ENCODE results near the gene BCL2. TPM values are rescaled to one million over a fixed set of nuclear protein-coding genes. Genes with fewer than 3 reads are reported as not detected.

Gene BCL2
- total RNA-seq, 1 donor from 2014 or later: 81.3 TPM

GRCh38 chr18:63181706-63182309 lies 137.8 kb downstream of the BCL2 start:
- H3K27ac Mint-ChIP-seq: peak overlapping the region; percentile 62
- no peaks in the 10 kb centered on the region for H3K9me3 Mint-ChIP-seq
- intact Hi-C loops (cut with micrococcal nuclease): no loop called here
- no peak for DNase-seq
- H3K36me3 Mint-ChIP-seq (ENCODE audit: low read depth): peaks cover 37% of the 10 kb centered on the region
- H3K4me3 Mint-ChIP-seq: no peak overlapping the region
- H3K27me3 Mint-ChIP-seq: no peaks in the 10 kb centered on the region
- peaks cover 31% of the 10 kb centered on the region for H3K4me1 Mint-ChIP-seq

GRCh38 chr18:63180971-63181376 lies 138.6 kb downstream of the BCL2 start:
- Mint-ChIP-seq H3K27me3 (no peaks in the 10 kb centered on the region), H3K36me3 (ENCODE audit: low read depth) (peaks cover 38% of the 10 kb centered on the region), H3K4me1 (peaks cover 27% of the 10 kb centered on the region), H3K27ac (peak overlapping the region; percentile 29), H3K4me3 (no peak overlapping the region), H3K9me3 (no peaks in the 10 kb centered on the region)
- intact Hi-C loops (cut with micrococcal nuclease): no loop called here
- no peak for DNase-seq

- peaks cover 44% of the 10 kb centered on the region for H3K36me3 Mint-ChIP-seq (ENCODE audit: low read depth)
- H3K9me3 Mint-ChIP-seq: no peaks in the 10 kb centered on the region
- H3K27ac Mint-ChIP-seq: no peak overlapping the region
- no peaks in the 10 kb centered on the region for H3K27me3 Mint-ChIP-seq
- no peak overlapping the region for H3K4me3 Mint-ChIP-seq
- peaks cover 34% of the 10 kb centered on the region for H3K4me1 Mint-ChIP-seq
- no peak for DNase-seq
- intact Hi-C loops (cut with micrococcal nuclease): no loop called here
Observed at GRCh38 chr18:63180321-63180720, 139.2 kb downstream of the BCL2 start.

- Mint-ChIP-seq H3K9me3 (no peaks in the 10 kb centered on the region), H3K4me3 (no peak overlapping the region), H3K36me3 (ENCODE audit: low read depth) (peaks cover 47% of the 10 kb centered on the region), H3K27ac (no peak overlapping the region), H3K4me1 (peaks cover 32% of the 10 kb centered on the region), H3K27me3 (no peaks in the 10 kb centered on the region)
- intact Hi-C loops (cut with micrococcal nuclease): no loop called here
- DNase-seq: no peak
Observed at GRCh38 chr18:63179422-63179821, 140.1 kb downstream of the BCL2 start.

- Mint-ChIP-seq H3K36me3 (ENCODE audit: low read depth) (peaks cover 46% of the 10 kb centered on the region), H3K27ac (no peak overlapping the region), H3K9me3 (no peaks in the 10 kb centered on the region), H3K27me3 (no peaks in the 10 kb centered on the region), H3K4me1 (peaks cover 33% of the 10 kb centered on the region), H3K4me3 (no peak overlapping the region)
- no peak for DNase-seq
- intact Hi-C loops (cut with micrococcal nuclease): no loop called here
Observed at GRCh38 chr18:63178971-63179370, 140.6 kb downstream of the BCL2 start.

GRCh38 chr18:63177919-63178821 lies 141.4 kb downstream of the BCL2 start:
- no peak overlapping the region for H3K4me3 Mint-ChIP-seq
- intact Hi-C loops (cut with micrococcal nuclease): no loop called here
- H3K4me1 Mint-ChIP-seq: peaks cover 27% of the 10 kb centered on the region
- no peaks in the 10 kb centered on the region for H3K27me3 Mint-ChIP-seq
- H3K27ac Mint-ChIP-seq: no peak overlapping the region
- no peak for DNase-seq
- H3K36me3 Mint-ChIP-seq (ENCODE audit: low read depth): peaks cover 43% of the 10 kb centered on the region
- H3K9me3 Mint-ChIP-seq: no peaks in the 10 kb centered on the region

GRCh38 chr18:63177259-63177658 lies 142.3 kb downstream of the BCL2 start:
- Mint-ChIP-seq H3K4me3 (no peak overlapping the region), H3K36me3 (ENCODE audit: low read depth) (peaks cover 45% of the 10 kb centered on the region), H3K9me3 (no peaks in the 10 kb centered on the region), H3K27ac (no peak overlapping the region), H3K4me1 (peaks cover 22% of the 10 kb centered on the region), H3K27me3 (no peaks in the 10 kb centered on the region)
- intact Hi-C loops (cut with micrococcal nuclease): no loop called here
- no peak for DNase-seq

- Mint-ChIP-seq H3K9me3 (no peaks in the 10 kb centered on the region), H3K4me1 (peaks cover 26% of the 10 kb centered on the region), H3K27ac (peak overlapping the region; percentile 67), H3K36me3 (ENCODE audit: low read depth) (peaks cover 53% of the 10 kb centered on the region), H3K27me3 (no peaks in the 10 kb centered on the region), H3K4me3 (no peak overlapping the region)
- DNase-seq: no peak
- intact Hi-C loops (cut with micrococcal nuclease): no loop called here
Observed at GRCh38 chr18:63175264-63175663, 144.3 kb downstream of the BCL2 start.

- intact Hi-C loops (cut with micrococcal nuclease): no loop called here
- H3K4me1 Mint-ChIP-seq: peaks cover 28% of the 10 kb centered on the region
Observed at GRCh38 chr18:63173983-63174382, 145.6 kb downstream of the BCL2 start.

GRCh38 chr18:63169853-63170252 lies 149.7 kb downstream of the BCL2 start:
- intact Hi-C loops (cut with micrococcal nuclease): no loop called here
- H3K9me3 Mint-ChIP-seq: no peaks in the 10 kb centered on the region
- peaks cover 34% of the 10 kb centered on the region for H3K4me1 Mint-ChIP-seq
- peaks cover 52% of the 10 kb centered on the region for H3K36me3 Mint-ChIP-seq (ENCODE audit: low read depth)
- no peak for DNase-seq
- no peak overlapping the region for H3K27ac Mint-ChIP-seq
- no peak overlapping the region for H3K4me3 Mint-ChIP-seq
- H3K27me3 Mint-ChIP-seq: no peaks in the 10 kb centered on the region

More at GRCh38 chr18:63173983-63174382, 145.6 kb downstream of the BCL2 start:
- H3K36me3 Mint-ChIP-seq (ENCODE audit: low read depth): peaks cover 49% of the 10 kb centered on the region
- no peak for DNase-seq
- no peaks in the 10 kb centered on the region for H3K27me3 Mint-ChIP-seq
- no peaks in the 10 kb centered on the region for H3K9me3 Mint-ChIP-seq
- H3K27ac Mint-ChIP-seq: no peak overlapping the region
- H3K4me3 Mint-ChIP-seq: no peak overlapping the region

GRCh38 chr18:63168287-63168686 lies 151.3 kb downstream of the BCL2 start:
- H3K36me3 Mint-ChIP-seq (ENCODE audit: low read depth): peaks cover 55% of the 10 kb centered on the region
- DNase-seq: no peak
- H3K4me3 Mint-ChIP-seq: no peak overlapping the region
- no peaks in the 10 kb centered on the region for H3K9me3 Mint-ChIP-seq
- H3K4me1 Mint-ChIP-seq: peaks cover 44% of the 10 kb centered on the region
- H3K27ac Mint-ChIP-seq: no peak overlapping the region
- H3K27me3 Mint-ChIP-seq: no peaks in the 10 kb centered on the region
- intact Hi-C loops (cut with micrococcal nuclease): no loop called here

- Mint-ChIP-seq H3K27ac (peak overlapping the region; percentile 21), H3K4me3 (no peak overlapping the region), H3K27me3 (no peaks in the 10 kb centered on the region), H3K4me1 (peaks cover 58% of the 10 kb centered on the region), H3K36me3 (ENCODE audit: low read depth) (peaks cover 45% of the 10 kb centered on the region), H3K9me3 (no peaks in the 10 kb centered on the region)
- intact Hi-C loops (cut with micrococcal nuclease): no loop called here
- no peak for DNase-seq
Observed at GRCh38 chr18:63166142-63166541, 153.4 kb downstream of the BCL2 start.

GRCh38 chr18:63164396-63164795 lies 155.2 kb downstream of the BCL2 start:
- intact Hi-C loops (cut with micrococcal nuclease): loop anchor here (5.0 kb wide), 2 partner anchors 258 to 317 kb away; partner anchors contain the start of gene VPS4B
- peaks cover 48% of the 10 kb centered on the region for H3K36me3 Mint-ChIP-seq (ENCODE audit: low read depth)
- peaks cover 76% of the 10 kb centered on the region for H3K4me1 Mint-ChIP-seq
- no peak for DNase-seq
- no peaks in the 10 kb centered on the region for H3K9me3 Mint-ChIP-seq
- peak overlapping the region; percentile 61 for H3K27ac Mint-ChIP-seq
- H3K4me3 Mint-ChIP-seq: no peak overlapping the region
- H3K27me3 Mint-ChIP-seq: no peaks in the 10 kb centered on the region

- Mint-ChIP-seq H3K27ac (peak overlapping the region; percentile 98), H3K36me3 (ENCODE audit: low read depth) (peaks cover 43% of the 10 kb centered on the region), H3K27me3 (no peaks in the 10 kb centered on the region), H3K4me1 (peaks cover 86% of the 10 kb centered on the region), H3K9me3 (no peaks in the 10 kb centered on the region), H3K4me3 (peak overlapping the region; percentile 83)
- peak; percentile 75 for DNase-seq
- intact Hi-C loops (cut with micrococcal nuclease): loop anchor here (1.0 to 5.0 kb wide), 3 partner anchors 205 to 315 kb away; partner anchors contain the start of genes KDSR and VPS4B
Observed at GRCh38 chr18:63162271-63163014, 157.1 kb downstream of the BCL2 start.

Data from activated CD4-positive, alpha-beta T cell treated with anti-CD3 and anti-CD28 coated beads, Interleukin-2, amount 10 ng/mL, durations not matched to agents 24 days and 14 days (primary cell).